NOMO-1 treated with DMSO at 0.1 percent for 48 hours (cell line): ENCODE measurements around the gene C16orf54.
A peak's percentile ranks its signal among the peaks of the same experiment; 100 is the strongest.
"Not testable (repeated sequence)": the region's sequence is repeated elsewhere in the genome, so short reads cannot be mapped to it uniquely, and the experiment has no call there.

Experiments
- DNase-seq: peaks from one replicate; lab custom pipeline; 2025; ENCODE audit not compliant: unreplicated experiment; lab: John Stamatoyannopoulos, UW

The C16orf54 gene

GRCh38 chr16:29769507-29769906, 23.7 kb upstream of the C16orf54 start:
- DNase-seq: no peak

- no peak for DNase-seq
These were observed 21.3 kb upstream of the C16orf54 start for GRCh38 chr16:29767062-29767461.

GRCh38 chr16:29766571-29766970, 20.8 kb upstream of the C16orf54 start:
- DNase-seq: no peak

GRCh38 chr16:29765167-29766032, 19.6 kb upstream of the C16orf54 start:
- DNase-seq: no peak

- DNase-seq: peak; percentile 29
These were observed 17.5 kb upstream of the C16orf54 start for GRCh38 chr16:29763326-29763725.

GRCh38 chr16:29761882-29762281, 16.1 kb upstream of the C16orf54 start:
- no peak for DNase-seq

GRCh38 chr16:29761280-29761651, 15.5 kb upstream of the C16orf54 start:
- not testable (repeated sequence) for DNase-seq

- no peak for DNase-seq
These were observed 14.9 kb upstream of the C16orf54 start for GRCh38 chr16:29760567-29761279.

- DNase-seq: peak; percentile 51
These were observed 12.2 kb upstream of the C16orf54 start for GRCh38 chr16:29757950-29758466.

- not testable (repeated sequence) for DNase-seq
These were observed 11.3 kb upstream of the C16orf54 start for GRCh38 chr16:29757086-29757485.

GRCh38 chr16:29756654-29757053, 10.9 kb upstream of the C16orf54 start:
- DNase-seq: no peak

GRCh38 chr16:29753516-29753915, 7.7 kb upstream of the C16orf54 start:
- no peak for DNase-seq

GRCh38 chr16:29748760-29749149, 3.0 kb upstream of the C16orf54 start:
- not testable (repeated sequence) for DNase-seq

GRCh38 chr16:29747947-29748759, 2.4 kb upstream of the C16orf54 start:
- DNase-seq: no peak

GRCh38 chr16:29746518-29746917, 728 bp upstream of the C16orf54 start:
- DNase-seq: not testable (repeated sequence)

- peak; percentile 85 for DNase-seq
These were observed 503 bp downstream of the C16orf54 start for GRCh38 chr16:29745121-29745852.

- peak; percentile 54 for DNase-seq
These were observed 1.2 kb downstream of the C16orf54 start for GRCh38 chr16:29744541-29745101.

- no peak for DNase-seq
These were observed 1.8 kb downstream of the C16orf54 start for GRCh38 chr16:29743827-29744531.

GRCh38 chr16:29743475-29743826, 2.3 kb downstream of the C16orf54 start:
- DNase-seq: no peak
